Liver (tissue), 9 donors: ENCODE results near the gene PCDH10. TPM values are rescaled to one million over a fixed set of nuclear protein-coding genes. Genes with fewer than 3 reads are reported as not detected.

ENCODE experiments used
- DNase-seq: peaks from one replicate; pipeline ENCODE4 v3.0.0-alpha.2; 2017; ENCODE audit warnings: low spot score
- H3K27ac ChIP-seq, 2 donors: one replicate each; pipeline ENCODE4 v1.7.0; 2013; ENCODE audit warnings: inconsistent platforms in 2 of 2, low read length in 2 of 2, control low read depth in 1 of 2, low read depth in 1 of 2, mild to moderate bottlenecking in 1 of 2
- H3K27me3 ChIP-seq, 4 donors: one replicate each; pipeline versions ENCODE4 v1.6.1 to v1.7.0; 2013; ENCODE audit warnings: low read length in 3 of 4, inconsistent platforms in 1 of 4, mild to moderate bottlenecking in 1 of 4, moderate library complexity in 1 of 4; ENCODE audit not compliant: control insufficient read depth in 4 of 4, insufficient read depth in 4 of 4
- H3K36me3 ChIP-seq, 4 donors: one replicate each; pipeline versions ENCODE4 v1.6.1 to v1.7.0; 2013; ENCODE audit warnings: low read length in 3 of 4, mild to moderate bottlenecking in 3 of 4, low read depth in 1 of 4, moderate library complexity in 1 of 4; ENCODE audit not compliant: control insufficient read depth in 4 of 4, insufficient read depth in 3 of 4
- H3K4me1 ChIP-seq, 4 donors: one replicate each; pipeline versions ENCODE4 v1.6.1 to v1.7.0; 2013; ENCODE audit warnings: low read length in 3 of 4, mild to moderate bottlenecking in 3 of 4, moderate library complexity in 1 of 4; ENCODE audit not compliant: control insufficient read depth in 4 of 4, insufficient read depth in 4 of 4
- H3K4me3 ChIP-seq, 3 donors: one replicate each; pipeline versions ENCODE4 v1.6.1 to v1.7.0; 2013; ENCODE audit warnings: low read length in 3 of 3, control low read depth in 1 of 3, low read depth in 1 of 3, mild to moderate bottlenecking in 1 of 3
- H3K9ac ChIP-seq, 2 donors: one replicate each; pipeline ENCODE4 v1.7.0; 2013; ENCODE audit warnings: low read length in 2 of 2, mild to moderate bottlenecking in 2 of 2, moderate library complexity in 2 of 2, control low read depth in 1 of 2, low read depth in 1 of 2
- H3K9me3 ChIP-seq, 4 donors: one replicate each; pipeline versions ENCODE4 v1.6.1 to v1.7.0; 2013; ENCODE audit warnings: low read length in 3 of 4; ENCODE audit not compliant: control insufficient read depth in 4 of 4
- EGR1 ChIP-seq, 2 donors: IDR thresholded peaks; 2 replicates each; pipeline ENCODE4 v1.6.1; 2016 to 2018; ENCODE audit warnings: antibody characterized with exemption in 2 of 2, low read depth in 2 of 2
- FOXA1 ChIP-seq: IDR thresholded peaks from 2 replicates; pipeline ENCODE4 v1.6.1; 2016; ENCODE audit warnings: antibody characterized with exemption
- FOXA2 ChIP-seq: IDR thresholded peaks from 2 replicates; pipeline ENCODE4 v1.6.1; 2016; ENCODE audit warnings: antibody characterized with exemption
- GABPA ChIP-seq, 2 donors: IDR thresholded peaks in 1 of 2; conservative IDR thresholded peaks in 1 of 2; 2 replicates each; pipeline ENCODE4 v1.6.1; 2016; ENCODE audit warnings: antibody characterized with exemption in 2 of 2, mild to moderate bottlenecking in 1 of 2, moderate library complexity in 1 of 2
- HNF4A ChIP-seq, 2 donors: conservative IDR thresholded peaks; 2 replicates each; pipeline ENCODE4 v1.6.1; 2016; ENCODE audit warnings: antibody characterized with exemption in 2 of 2, mild to moderate bottlenecking in 2 of 2
- HNF4G ChIP-seq: IDR thresholded peaks from 2 replicates; pipeline ENCODE4 v1.6.1; 2016; ENCODE audit warnings: antibody characterized with exemption
- JUND ChIP-seq, 2 donors: IDR thresholded peaks; 2 replicates each; pipeline ENCODE4 v1.6.1; 2016; ENCODE audit warnings: antibody characterized with exemption in 2 of 2
- RAD21 ChIP-seq, 2 donors: IDR thresholded peaks; 2 replicates each; pipeline ENCODE4 v1.6.1; 2016; ENCODE audit warnings: antibody characterized with exemption in 2 of 2, mild to moderate bottlenecking in 2 of 2
- REST ChIP-seq: IDR thresholded peaks from 2 replicates; pipeline ENCODE4 v1.6.1; 2016; ENCODE audit warnings: antibody characterized with exemption, mild to moderate bottlenecking
- RXRA ChIP-seq, 2 donors: IDR thresholded peaks; 2 replicates each; pipeline ENCODE4 v1.6.1; 2017 to 2018; ENCODE audit warnings: antibody characterized with exemption in 2 of 2, mild to moderate bottlenecking in 1 of 2
- YY1 ChIP-seq: IDR thresholded peaks from 2 replicates; pipeline ENCODE4 v1.6.1; 2016; ENCODE audit warnings: antibody characterized with exemption, mild to moderate bottlenecking
- WGBS: extraction: QIAGEN DNeasy Blood & Tissue Kit; methylation state at CpG from one replicate; pipeline ENCODE4 v1.1.7; 2013; 5-methylcytosine and 5-hydroxymethylcytosine counted together
- polyA plus RNA-seq, 2 donors: library from polyadenylated mRNA; stranded (reverse) in 1 of 2; unstranded in 1 of 2; fragments of 200-250 nt in 1 of 2; fragments of >200 nt in 1 of 2; fragmentation: Nextera tagmentation in 1 of 2; extraction: Ambion mirVana in 1 of 2; gene quantifications; one replicate each; pipeline versions ENCODE4 v1.2.1 to v1.2.3, GENCODE V29; 2013 to 2015
- total RNA-seq, 2 donors: library from RNA; depleted of rRNA; stranded (reverse); fragments of >200 nt; gene quantifications; one replicate each; pipeline ENCODE4 v1.2.3, GENCODE V29; 2014
- TF ChIP-seq, protein P1 (sequence below): IDR thresholded peaks from 2 replicates; pipeline ENCODE4 v1.6.1; 2016; ENCODE audit warnings: antibody characterized with exemption
- TF ChIP-seq, protein P2 (sequence below): IDR thresholded peaks from 2 replicates; pipeline ENCODE4 v1.6.1; 2016; ENCODE audit warnings: antibody characterized with exemption
- TF ChIP-seq, protein P3 (sequence below): IDR thresholded peaks from 2 replicates; pipeline ENCODE4 v1.6.1; 2016; ENCODE audit warnings: antibody characterized with exemption
- donor health status: healthy.
- donor health status: healthy.
- donor health status: healthy.
- donor health status: healthy.
- donor health status: healthy.

The PCDH10 gene
- total and polyA plus RNA-seq, 4 donors, result under 0.01 to 0.09 (median 0.05) TPM; not detected in 1

- 41% methylated on average over 1 of the region's 1 CpG for WGBS
- no peak overlapping the region for H3K4me3 ChIP-seq
Measured at GRCh38 chr4:133137571-133137970, 11.5 kb upstream of the PCDH10 start.

DNA sequence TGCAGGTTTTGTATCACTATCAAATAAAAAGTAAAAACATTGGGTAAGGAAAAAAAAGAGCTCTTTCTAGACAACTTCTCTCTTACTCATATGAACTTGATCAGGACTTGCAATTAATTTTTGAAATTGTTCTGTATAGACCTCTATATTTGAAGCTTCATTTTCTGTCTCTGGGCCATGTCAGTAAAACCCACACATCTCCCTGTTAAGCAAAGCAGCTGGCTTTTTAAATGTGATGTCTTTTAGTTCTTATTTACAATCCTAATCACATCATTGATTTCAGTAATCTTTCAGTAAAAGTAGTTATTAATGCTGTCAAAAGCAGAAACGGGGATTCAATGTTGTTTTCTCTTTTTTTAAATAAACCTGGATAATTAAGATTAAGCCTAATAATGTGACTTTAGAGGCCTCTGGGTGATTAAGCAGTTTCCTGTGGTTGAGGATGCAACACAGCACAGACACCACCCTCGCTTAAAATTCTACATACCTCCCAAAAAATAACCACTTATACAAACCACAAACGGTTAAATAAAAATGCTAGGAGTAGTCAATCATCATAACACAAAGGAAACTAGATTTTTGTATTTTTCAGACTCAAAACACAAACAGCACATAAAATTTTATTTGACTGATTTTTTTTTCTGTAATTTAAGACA is 5.2 kb upstream of the PCDH10 start:
- 43% methylated on average over 3 of the region's 3 CpGs for WGBS
- TF ChIP-seq GABPA (IDR thresholded peaks at IDR 0.05 in 1 of 2, conservative IDR thresholded peaks at IDR 0.05 in 1 of 2), result no peak
- no peak for TF ChIP-seq REST
- TF ChIP-seq JUND (IDR thresholded peaks at IDR 0.05), result no peak
- no peak for TF ChIP-seq YY1
- TF ChIP-seq, protein P1, sequence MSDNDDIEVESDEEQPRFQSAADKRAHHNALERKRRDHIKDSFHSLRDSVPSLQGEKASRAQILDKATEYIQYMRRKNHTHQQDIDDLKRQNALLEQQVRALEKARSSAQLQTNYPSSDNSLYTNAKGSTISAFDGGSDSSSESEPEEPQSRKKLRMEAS, result no peak
- TF ChIP-seq EGR1 (IDR thresholded peaks at IDR 0.05; ENCODE audit: low read depth in 2 of 2), result no peak
- TF ChIP-seq, protein P2, sequence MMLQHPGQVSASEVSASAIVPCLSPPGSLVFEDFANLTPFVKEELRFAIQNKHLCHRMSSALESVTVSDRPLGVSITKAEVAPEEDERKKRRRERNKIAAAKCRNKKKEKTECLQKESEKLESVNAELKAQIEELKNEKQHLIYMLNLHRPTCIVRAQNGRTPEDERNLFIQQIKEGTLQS, result no peak
- no peak for TF ChIP-seq RXRA (IDR thresholded peaks at IDR 0.05)
- TF ChIP-seq FOXA2, result no peak
- TF ChIP-seq HNF4G, result no peak
- no peak for TF ChIP-seq FOXA1
- TF ChIP-seq, protein P3, sequence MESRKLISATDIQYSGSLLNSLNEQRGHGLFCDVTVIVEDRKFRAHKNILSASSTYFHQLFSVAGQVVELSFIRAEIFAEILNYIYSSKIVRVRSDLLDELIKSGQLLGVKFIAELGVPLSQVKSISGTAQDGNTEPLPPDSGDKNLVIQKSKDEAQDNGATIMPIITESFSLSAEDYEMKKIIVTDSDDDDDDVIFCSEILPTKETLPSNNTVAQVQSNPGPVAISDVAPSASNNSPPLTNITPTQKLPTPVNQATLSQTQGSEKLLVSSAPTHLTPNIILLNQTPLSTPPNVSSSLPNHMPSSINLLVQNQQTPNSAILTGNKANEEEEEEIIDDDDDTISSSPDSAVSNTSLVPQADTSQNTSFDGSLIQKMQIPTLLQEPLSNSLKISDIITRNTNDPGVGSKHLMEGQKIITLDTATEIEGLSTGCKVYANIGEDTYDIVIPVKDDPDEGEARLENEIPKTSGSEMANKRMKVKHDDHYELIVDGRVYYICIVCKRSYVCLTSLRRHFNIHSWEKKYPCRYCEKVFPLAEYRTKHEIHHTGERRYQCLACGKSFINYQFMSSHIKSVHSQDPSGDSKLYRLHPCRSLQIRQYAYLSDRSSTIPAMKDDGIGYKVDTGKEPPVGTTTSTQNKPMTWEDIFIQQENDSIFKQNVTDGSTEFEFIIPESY, result no peak
- TF ChIP-seq HNF4A (conservative IDR thresholded peaks at IDR 0.05), result no peak
- no peak for TF ChIP-seq RAD21 (IDR thresholded peaks at IDR 0.05)
- H3K4me1 ChIP-seq, result peaks cover 4 to 26% (median 13%) of the 10 kb centered on the region in 4 donors
- H3K27ac ChIP-seq, result no peak overlapping the region
- no peak for DNase-seq
- H3K36me3 ChIP-seq, result no peaks in the 10 kb centered on the region
- H3K9me3 ChIP-seq, result no peaks in the 10 kb centered on the region
- H3K9ac ChIP-seq, result no peak overlapping the region
- no peak overlapping the region for H3K4me3 ChIP-seq
- H3K27me3 ChIP-seq, result peaks cover 0 to 11% (median 4%) of the 10 kb centered on the region in 4 donors

More at GRCh38 chr4:133137571-133137970, 11.5 kb upstream of the PCDH10 start:
- Histone ChIP-seq H3K27ac (no peak overlapping the region), H3K36me3 (no peaks in the 10 kb centered on the region), H3K27me3 (peaks cover 0 to 4% (median 0%) of the 10 kb centered on the region in 4 donors), H3K9ac (no peak overlapping the region), H3K9me3 (no peaks in the 10 kb centered on the region), H3K4me1 (no peaks in the 10 kb centered on the region)
- TF ChIP-seq FOXA1, result no peak
- no peak for DNase-seq
